ENCODE data around the gene GPD1. TPM values are rescaled to one million over a fixed set of nuclear protein-coding genes. Genes with fewer than 3 reads are reported as not detected.
A peak's percentile ranks its signal among the peaks of the same experiment; 100 is the strongest.

The GPD1 gene
- total RNA-seq, 1 donor from 2014 or later = 9.0 TPM

- peaks cover 23% of the 10 kb centered on the region for H3K36me3 Mint-ChIP-seq
These were observed 16.7 kb upstream of the GPD1 start for GRCh38 chr12:50087151-50087550.

GRCh38 chr12:50087995-50088394, 15.8 kb upstream of the GPD1 start:
- no peaks in the 10 kb centered on the region for H3K9me3 Mint-ChIP-seq
- H3K27me3 Mint-ChIP-seq = no peaks in the 10 kb centered on the region
- H3K4me3 Mint-ChIP-seq = peak overlapping the region; percentile 10
- no peak overlapping the region for H3K27ac Mint-ChIP-seq
- H3K36me3 Mint-ChIP-seq = peaks cover 23% of the 10 kb centered on the region
- H3K4me1 Mint-ChIP-seq (ENCODE audit: unreplicated experiment) = peaks cover 18% of the 10 kb centered on the region
- no peak for TF ChIP-seq CTCF (conservative IDR thresholded peaks at IDR 0.05)
- no peak for DNase-seq (ENCODE audit: extremely low spot score, unreplicated experiment)

More at GRCh38 chr12:50087151-50087550, 16.7 kb upstream of the GPD1 start:
- Mint-ChIP-seq H3K9me3 (no peaks in the 10 kb centered on the region), H3K4me1 (ENCODE audit: unreplicated experiment) (peaks cover 18% of the 10 kb centered on the region), H3K4me3 (peak overlapping the region; percentile 96), H3K27ac (no peak overlapping the region), H3K27me3 (no peaks in the 10 kb centered on the region)
- TF ChIP-seq CTCF (conservative IDR thresholded peaks at IDR 0.05) = no peak
- no peak for DNase-seq (ENCODE audit: extremely low spot score, unreplicated experiment)

GRCh38 chr12:50088577-50089335, 15.1 kb upstream of the GPD1 start:
- TF ChIP-seq CTCF (conservative IDR thresholded peaks at IDR 0.05) = peak; percentile 86
- Mint-ChIP-seq H3K4me3 (peak overlapping the region; percentile 54), H3K9me3 (no peaks in the 10 kb centered on the region)

GRCh38 chr12:50089730-50090129, 14.1 kb upstream of the GPD1 start:
- Mint-ChIP-seq H3K27ac (no peak overlapping the region), H3K4me1 (ENCODE audit: unreplicated experiment) (peaks cover 12% of the 10 kb centered on the region), H3K9me3 (no peaks in the 10 kb centered on the region), H3K36me3 (peaks cover 23% of the 10 kb centered on the region), H3K27me3 (no peaks in the 10 kb centered on the region), H3K4me3 (no peak overlapping the region)
- no peak for TF ChIP-seq CTCF (conservative IDR thresholded peaks at IDR 0.05)
- DNase-seq (ENCODE audit: extremely low spot score, unreplicated experiment) = no peak

More at GRCh38 chr12:50088577-50089335, 15.1 kb upstream of the GPD1 start:
- Mint-ChIP-seq H3K27ac (no peak overlapping the region), H3K36me3 (peaks cover 23% of the 10 kb centered on the region), H3K4me1 (ENCODE audit: unreplicated experiment) (peaks cover 14% of the 10 kb centered on the region), H3K27me3 (no peaks in the 10 kb centered on the region)
- no peak for DNase-seq (ENCODE audit: extremely low spot score, unreplicated experiment)

- H3K36me3 Mint-ChIP-seq = peaks cover 27% of the 10 kb centered on the region
- no peaks in the 10 kb centered on the region for H3K27me3 Mint-ChIP-seq
- TF ChIP-seq CTCF (conservative IDR thresholded peaks at IDR 0.05) = no peak
- no peaks in the 10 kb centered on the region for H3K9me3 Mint-ChIP-seq
- DNase-seq (ENCODE audit: extremely low spot score, unreplicated experiment) = no peak
- H3K4me3 Mint-ChIP-seq = no peak overlapping the region
- no peak overlapping the region for H3K27ac Mint-ChIP-seq
- peaks cover 8% of the 10 kb centered on the region for H3K4me1 Mint-ChIP-seq (ENCODE audit: unreplicated experiment)
These were observed 13.4 kb upstream of the GPD1 start for GRCh38 chr12:50090391-50090790.

Data from type B pancreatic cell (in vitro differentiated cells).